ENCODE data around the gene CCSER2. TPM values are rescaled to one million over a fixed set of nuclear protein-coding genes. Genes with fewer than 3 reads are reported as not detected.
A peak's percentile ranks its signal among the peaks of the same experiment; 100 is the strongest.

The CCSER2 gene
- polyA plus RNA-seq, 1 donor (not counting 4 experiments of a cell fraction or from before 2014, with no cell fraction given) = 26.7 TPM

- Histone ChIP-seq H3K4me1 (ENCODE audit: control insufficient read depth, extremely low read depth, insufficient read depth, low read length) (no peaks in the 10 kb centered on the region), H3K9me3 (ENCODE audit: control insufficient read depth, low read depth, low read length) (no peaks in the 10 kb centered on the region), H3K27me3 (ENCODE audit: control insufficient read depth, extremely low read depth, insufficient read depth, low read length) (no peaks in the 10 kb centered on the region), H3K4me2 (ENCODE audit: control insufficient read depth, extremely low read depth, insufficient read depth, low read depth, low read length) (no peak overlapping the region), H2AFZ (ENCODE audit: control insufficient read depth, low read length) (no peak overlapping the region), H4K20me1 (ENCODE audit: control insufficient read depth, extremely low read depth, insufficient read depth, low read length) (no peaks in the 10 kb centered on the region), H3K27ac (ENCODE audit: control insufficient read depth, insufficient read depth, low read length) (no peak overlapping the region), H3K79me2 (ENCODE audit: control insufficient read depth, insufficient read depth, low read length) (peaks cover 36% of the 10 kb centered on the region), H3K4me3 (ENCODE audit: control insufficient read depth in 2 of 3, extremely low read depth in 1 of 3, insufficient read depth in 2 of 3, low read depth in 1 of 3, low read length in 3 of 3) (no peak overlapping the region), H3K36me3 (ENCODE audit: control insufficient read depth in 2 of 2, extremely low read depth in 1 of 2, insufficient read depth in 2 of 2, low read length in 2 of 2) (peaks cover 7 to 13% of the 10 kb centered on the region in 2 experiments), H3K9me1 (ENCODE audit: control insufficient read depth, extremely low read depth, insufficient read depth, low read length) (peaks cover 2% of the 10 kb centered on the region), H3K9ac (ENCODE audit: control insufficient read depth, extremely low read depth, insufficient read depth, low read length) (no peak overlapping the region)
- no peak for TF ChIP-seq EZH2 (IDR thresholded peaks at IDR 0.05; ENCODE audit: low read length)
- TF ChIP-seq CTCF (optimal IDR thresholded peaks at IDR 0.05 in 1 of 3, IDR thresholded peaks at IDR 0.05 in 1 of 3, conservative IDR thresholded peaks at IDR 0.05 in 1 of 3; ENCODE audit: extremely low read depth in 1 of 3, insufficient read depth in 2 of 3, low read length in 3 of 3) = no peak
- DNase-seq (ENCODE audit: low read depth, low spot score) = no peak
- FAIRE-seq = no peak
- dilution Hi-C loops (cut with MboI; ENCODE audit: extremely low pct_ligation_motif_present, low sequenced_read_pairs) = no loop called here
These were observed 46.1 kb downstream of the CCSER2 start for GRCh38 chr10:84374455-84374854.

- no peak overlapping the region for H3K27ac ChIP-seq (ENCODE audit: control insufficient read depth, insufficient read depth, low read length)
- no peak overlapping the region for H2AFZ ChIP-seq (ENCODE audit: control insufficient read depth, low read length)
- H3K79me2 ChIP-seq (ENCODE audit: control insufficient read depth, insufficient read depth, low read length) = peaks cover 34% of the 10 kb centered on the region
- no peaks in the 10 kb centered on the region for H3K27me3 ChIP-seq (ENCODE audit: control insufficient read depth, extremely low read depth, insufficient read depth, low read length)
- DNase-seq (ENCODE audit: low read depth, low spot score) (peak; percentile 19), FAIRE-seq (peak; percentile 90)
- H3K4me2 ChIP-seq (ENCODE audit: control insufficient read depth, extremely low read depth, insufficient read depth, low read depth, low read length) = no peak overlapping the region
- no peak overlapping the region for H3K9ac ChIP-seq (ENCODE audit: control insufficient read depth, extremely low read depth, insufficient read depth, low read length)
- H3K9me1 ChIP-seq (ENCODE audit: control insufficient read depth, extremely low read depth, insufficient read depth, low read length) = peaks cover 2% of the 10 kb centered on the region
- no peaks in the 10 kb centered on the region for H3K4me1 ChIP-seq (ENCODE audit: control insufficient read depth, extremely low read depth, insufficient read depth, low read length)
- dilution Hi-C loops (cut with MboI; ENCODE audit: extremely low pct_ligation_motif_present, low sequenced_read_pairs) = no loop called here
- peaks cover 7 to 13% of the 10 kb centered on the region in 2 experiments for H3K36me3 ChIP-seq (ENCODE audit: control insufficient read depth in 2 of 2, extremely low read depth in 1 of 2, insufficient read depth in 2 of 2, low read length in 2 of 2)
- H3K9me3 ChIP-seq (ENCODE audit: control insufficient read depth, low read depth, low read length) = no peaks in the 10 kb centered on the region
- peak in 2 of 3 experiments; percentile 46 to 55 for TF ChIP-seq CTCF (optimal IDR thresholded peaks at IDR 0.05 in 1 of 3, IDR thresholded peaks at IDR 0.05 in 1 of 3, conservative IDR thresholded peaks at IDR 0.05 in 1 of 3; ENCODE audit: extremely low read depth in 1 of 3, insufficient read depth in 2 of 3, low read length in 3 of 3)
- TF ChIP-seq EZH2 (IDR thresholded peaks at IDR 0.05; ENCODE audit: low read length) = no peak
- H4K20me1 ChIP-seq (ENCODE audit: control insufficient read depth, extremely low read depth, insufficient read depth, low read length) = no peaks in the 10 kb centered on the region
- no peak overlapping the region for H3K4me3 ChIP-seq (ENCODE audit: control insufficient read depth in 2 of 3, extremely low read depth in 1 of 3, insufficient read depth in 2 of 3, low read depth in 1 of 3, low read length in 3 of 3)
These were observed 46.6 kb downstream of the CCSER2 start for GRCh38 chr10:84375011-84375410.
